ENCODE results near the gene LDLRAD4.

- TF ChIP-seq EZH2 (IDR thresholded peaks at IDR 0.05; ENCODE audit: low read depth, unreplicated experiment) (no peak), STAT1 (IDR thresholded peaks at IDR 0.05; ENCODE audit: unreplicated experiment) (no peak), JUNB (IDR thresholded peaks at IDR 0.05; ENCODE audit: unreplicated experiment) (no peak), REST (IDR thresholded peaks at IDR 0.05; ENCODE audit: unreplicated experiment) (no peak), EZH2phosphoT487 (IDR thresholded peaks at IDR 0.05; ENCODE audit: unreplicated experiment) (no peak), POLR2AphosphoS5 (IDR thresholded peaks at IDR 0.05; ENCODE audit: low read depth) (no peak), CREB1 (CRISPR knock-in tag; IDR thresholded peaks at IDR 0.05; ENCODE audit: low read depth) (no peak)
- TF ChIP-seq, protein P1, sequence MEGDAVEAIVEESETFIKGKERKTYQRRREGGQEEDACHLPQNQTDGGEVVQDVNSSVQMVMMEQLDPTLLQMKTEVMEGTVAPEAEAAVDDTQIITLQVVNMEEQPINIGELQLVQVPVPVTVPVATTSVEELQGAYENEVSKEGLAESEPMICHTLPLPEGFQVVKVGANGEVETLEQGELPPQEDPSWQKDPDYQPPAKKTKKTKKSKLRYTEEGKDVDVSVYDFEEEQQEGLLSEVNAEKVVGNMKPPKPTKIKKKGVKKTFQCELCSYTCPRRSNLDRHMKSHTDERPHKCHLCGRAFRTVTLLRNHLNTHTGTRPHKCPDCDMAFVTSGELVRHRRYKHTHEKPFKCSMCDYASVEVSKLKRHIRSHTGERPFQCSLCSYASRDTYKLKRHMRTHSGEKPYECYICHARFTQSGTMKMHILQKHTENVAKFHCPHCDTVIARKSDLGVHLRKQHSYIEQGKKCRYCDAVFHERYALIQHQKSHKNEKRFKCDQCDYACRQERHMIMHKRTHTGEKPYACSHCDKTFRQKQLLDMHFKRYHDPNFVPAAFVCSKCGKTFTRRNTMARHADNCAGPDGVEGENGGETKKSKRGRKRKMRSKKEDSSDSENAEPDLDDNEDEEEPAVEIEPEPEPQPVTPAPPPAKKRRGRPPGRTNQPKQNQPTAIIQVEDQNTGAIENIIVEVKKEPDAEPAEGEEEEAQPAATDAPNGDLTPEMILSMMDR (conservative IDR thresholded peaks at IDR 0.05; ENCODE audit: low read depth in 2 of 2) = no peak
- TF ChIP-seq, protein P2, sequence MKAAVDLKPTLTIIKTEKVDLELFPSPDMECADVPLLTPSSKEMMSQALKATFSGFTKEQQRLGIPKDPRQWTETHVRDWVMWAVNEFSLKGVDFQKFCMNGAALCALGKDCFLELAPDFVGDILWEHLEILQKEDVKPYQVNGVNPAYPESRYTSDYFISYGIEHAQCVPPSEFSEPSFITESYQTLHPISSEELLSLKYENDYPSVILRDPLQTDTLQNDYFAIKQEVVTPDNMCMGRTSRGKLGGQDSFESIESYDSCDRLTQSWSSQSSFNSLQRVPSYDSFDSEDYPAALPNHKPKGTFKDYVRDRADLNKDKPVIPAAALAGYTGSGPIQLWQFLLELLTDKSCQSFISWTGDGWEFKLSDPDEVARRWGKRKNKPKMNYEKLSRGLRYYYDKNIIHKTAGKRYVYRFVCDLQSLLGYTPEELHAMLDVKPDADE (IDR thresholded peaks at IDR 0.05) = no peak
Observed at GRCh38 chr18:13356032-13356431, 137.5 kb downstream of the LDLRAD4 start.

All from GM23338 (cell line).